ENCODE data around the gene RNF10. TPM values are rescaled to one million over a fixed set of nuclear protein-coding genes. Genes with fewer than 3 reads are reported as not detected.

The RNF10 gene
- total RNA-seq, 1 experiment from 2014 or later: 177 TPM

GRCh38 chr12:120586860-120587259, 52.7 kb downstream of the RNF10 start:
- intact Hi-C loops (cut with micrococcal nuclease; ENCODE audit: unreplicated experiment) (no loop called here), in situ Hi-C loops (cut with HindIII; ENCODE audit: low pct_unique_long_range_greater_than_20kb, low sequenced_read_pairs) (no loop called here)
- Histone ChIP-seq H3K9me3 (ENCODE audit: control insufficient read depth, insufficient read depth, low read depth, low read length) (no peaks in the 10 kb centered on the region), H3K36me3 (ENCODE audit: control insufficient read depth, insufficient read depth, low read length) (no peaks in the 10 kb centered on the region), H3K27me3 (ENCODE audit: control insufficient read depth, insufficient read depth, low read length) (no peaks in the 10 kb centered on the region), H3K4me3 (ENCODE audit: low read depth in 2 of 2, low read length in 2 of 2) (no peak overlapping the region), H3K27ac (ENCODE audit: low read length) (no peak overlapping the region), H3K4me1 (ENCODE audit: control insufficient read depth, insufficient read depth, low read length) (peaks cover 8% of the 10 kb centered on the region; the same call in 1 of the 2 replicates)
- no peak for ATAC-seq
- ChIA-PET CTCF (no interaction called here), POLR2A (interaction anchor here (0.6 kb wide), 1 partner anchor 38 kb away, joined by 3 read pairs; no protein-coding TSS in a partner anchor)
- no TSS peak for BruUV-seq (replicated peaks)
- no peak for DNase-seq (ENCODE audit: low read depth, low spot score)
- TF ChIP-seq, protein P1, sequence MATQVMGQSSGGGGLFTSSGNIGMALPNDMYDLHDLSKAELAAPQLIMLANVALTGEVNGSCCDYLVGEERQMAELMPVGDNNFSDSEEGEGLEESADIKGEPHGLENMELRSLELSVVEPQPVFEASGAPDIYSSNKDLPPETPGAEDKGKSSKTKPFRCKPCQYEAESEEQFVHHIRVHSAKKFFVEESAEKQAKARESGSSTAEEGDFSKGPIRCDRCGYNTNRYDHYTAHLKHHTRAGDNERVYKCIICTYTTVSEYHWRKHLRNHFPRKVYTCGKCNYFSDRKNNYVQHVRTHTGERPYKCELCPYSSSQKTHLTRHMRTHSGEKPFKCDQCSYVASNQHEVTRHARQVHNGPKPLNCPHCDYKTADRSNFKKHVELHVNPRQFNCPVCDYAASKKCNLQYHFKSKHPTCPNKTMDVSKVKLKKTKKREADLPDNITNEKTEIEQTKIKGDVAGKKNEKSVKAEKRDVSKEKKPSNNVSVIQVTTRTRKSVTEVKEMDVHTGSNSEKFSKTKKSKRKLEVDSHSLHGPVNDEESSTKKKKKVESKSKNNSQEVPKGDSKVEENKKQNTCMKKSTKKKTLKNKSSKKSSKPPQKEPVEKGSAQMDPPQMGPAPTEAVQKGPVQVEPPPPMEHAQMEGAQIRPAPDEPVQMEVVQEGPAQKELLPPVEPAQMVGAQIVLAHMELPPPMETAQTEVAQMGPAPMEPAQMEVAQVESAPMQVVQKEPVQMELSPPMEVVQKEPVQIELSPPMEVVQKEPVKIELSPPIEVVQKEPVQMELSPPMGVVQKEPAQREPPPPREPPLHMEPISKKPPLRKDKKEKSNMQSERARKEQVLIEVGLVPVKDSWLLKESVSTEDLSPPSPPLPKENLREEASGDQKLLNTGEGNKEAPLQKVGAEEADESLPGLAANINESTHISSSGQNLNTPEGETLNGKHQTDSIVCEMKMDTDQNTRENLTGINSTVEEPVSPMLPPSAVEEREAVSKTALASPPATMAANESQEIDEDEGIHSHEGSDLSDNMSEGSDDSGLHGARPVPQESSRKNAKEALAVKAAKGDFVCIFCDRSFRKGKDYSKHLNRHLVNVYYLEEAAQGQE (IDR thresholded peaks at IDR 0.05; ENCODE audit: insufficient read depth in 1 of 2, low read depth in 2 of 2, low read length in 1 of 2): no peak
- TF ChIP-seq SIN3A (IDR thresholded peaks at IDR 0.05; ENCODE audit: borderline replicate concordance, insufficient read depth, low read depth, low read length): no peak
- TF ChIP-seq TCF7L2 (IDR thresholded peaks at IDR 0.05; ENCODE audit: low read depth, low read length): no peak
- TF ChIP-seq POLR2AphosphoS5 (IDR thresholded peaks at IDR 0.05; ENCODE audit: low read depth, low read length): no peak
- TF ChIP-seq CTCF (IDR thresholded peaks at IDR 0.05): no peak

DNA sequence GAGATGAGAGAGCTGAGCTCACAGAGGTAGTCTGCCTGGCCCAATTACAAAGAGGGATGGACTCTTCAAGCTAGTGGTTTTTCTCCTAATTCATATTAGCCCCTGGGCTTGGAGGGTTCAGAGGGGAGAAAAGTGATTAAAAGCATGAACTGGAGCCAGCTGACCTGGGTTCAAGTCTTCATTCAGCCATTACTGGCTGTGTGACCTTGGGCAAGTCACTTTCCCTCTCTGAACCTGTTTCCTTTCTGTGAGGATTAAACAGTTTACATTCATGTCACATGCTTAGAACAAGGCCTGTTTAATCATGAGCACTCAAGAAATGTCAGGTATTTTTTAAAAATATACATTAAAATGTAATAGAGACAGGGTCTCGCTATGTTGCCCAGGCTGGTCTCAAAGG, 54.2 kb downstream of the RNF10 start:
- intact Hi-C loops (cut with micrococcal nuclease; ENCODE audit: unreplicated experiment): no loop called here
- ChIA-PET CTCF (no interaction called here), POLR2A (interaction anchor here (0.7 kb wide), 1 partner anchor 41 kb away, joined by 5 read pairs; no protein-coding TSS in a partner anchor)
- BruUV-seq (replicated peaks): no TSS peak
- DNase-seq (ENCODE audit: low read depth, low spot score) (no peak), ATAC-seq (no peak)
- Histone ChIP-seq H3K9me3 (ENCODE audit: control insufficient read depth, insufficient read depth, low read depth, low read length) (no peaks in the 10 kb centered on the region), H3K27me3 (ENCODE audit: control insufficient read depth, insufficient read depth, low read length) (no peaks in the 10 kb centered on the region), H3K36me3 (ENCODE audit: control insufficient read depth, insufficient read depth, low read length) (no peaks in the 10 kb centered on the region), H3K4me1 (ENCODE audit: control insufficient read depth, insufficient read depth, low read length) (peaks cover 4% of the 10 kb centered on the region; the same call in 1 of the 2 replicates), H3K4me3 (ENCODE audit: low read depth in 2 of 2, low read length in 2 of 2) (no peak overlapping the region), H3K27ac (ENCODE audit: low read length) (no peak overlapping the region)
- in situ Hi-C loops (cut with HindIII; ENCODE audit: low pct_unique_long_range_greater_than_20kb, low sequenced_read_pairs): no loop called here
- no peak for TF ChIP-seq POLR2AphosphoS5 (IDR thresholded peaks at IDR 0.05; ENCODE audit: low read depth, low read length)

Data from Panc1 (cell line).